ENCODE results near the gene P4HB.

GRCh38 chr17:81868674-81869220 lies 8.4 kb upstream of the P4HB start:
- TF ChIP-seq POLR2A (IDR thresholded peaks at IDR 0.05) (no peak), CTCF (IDR thresholded peaks at IDR 0.05) (no peak)
